H9 (cell line): ENCODE results near the gene CAND2. TPM values are rescaled to one million over a fixed set of nuclear protein-coding genes. Genes with fewer than 3 reads are reported as not detected.

Experiments
- DNase-seq: peaks from one replicate; pipeline ENCODE4 v3.0.0-alpha.2; 2017
- H2AFZ ChIP-seq: one replicate; pipeline ENCODE4 v1.6.1; 2013; ENCODE audit warnings: mild to moderate bottlenecking, low read length, control low read depth, moderate library complexity
- H2AK5ac ChIP-seq: 2 replicates; pipeline ENCODE4 v1.6.1; 2013; ENCODE audit warnings: low read length, control low read depth, mixed read lengths; ENCODE audit not compliant: insufficient read length
- H2BK120ac ChIP-seq: one replicate; pipeline ENCODE4 v1.6.1; 2013; ENCODE audit warnings: low read depth, mild to moderate bottlenecking, low read length, control low read depth, inconsistent platforms; ENCODE audit not compliant: poor library complexity, severe bottlenecking
- H2BK12ac ChIP-seq: 2 replicates; pipeline ENCODE4 v1.6.1; 2013; ENCODE audit warnings: low read length, control low read depth, mixed read lengths, low read depth; ENCODE audit not compliant: insufficient read length
- H2BK15ac ChIP-seq: 2 replicates; pipeline ENCODE4 v1.6.1; 2013; ENCODE audit warnings: low read depth, low read length, control low read depth
- H2BK20ac ChIP-seq: one replicate; pipeline ENCODE4 v1.6.1; 2013; ENCODE audit warnings: low read depth, mild to moderate bottlenecking, low read length, control low read depth, inconsistent platforms; ENCODE audit not compliant: poor library complexity, severe bottlenecking
- H2BK5ac ChIP-seq: 2 replicates; pipeline ENCODE4 v1.6.1; 2013; ENCODE audit warnings: low read length, control low read depth, mixed read lengths; ENCODE audit not compliant: insufficient read length
- H3K14ac ChIP-seq: 2 replicates; pipeline ENCODE4 v1.6.1; 2013; ENCODE audit warnings: low read length, control low read depth; ENCODE audit not compliant: insufficient read depth
- H3K18ac ChIP-seq: 2 replicates; pipeline ENCODE4 v1.6.1; 2013; ENCODE audit warnings: low read depth, mild to moderate bottlenecking, mixed read lengths, low read length, control low read depth; ENCODE audit not compliant: insufficient read length
- H3K23ac ChIP-seq: 2 replicates; pipeline ENCODE4 v1.6.1; 2013; ENCODE audit warnings: low read length, control low read depth, mixed read lengths, low read depth; ENCODE audit not compliant: insufficient read length
- H3K23me2 ChIP-seq: 2 replicates; pipeline ENCODE4 v1.6.1; 2013; ENCODE audit warnings: low read depth, mild to moderate bottlenecking, mixed read lengths, low read length, control low read depth; ENCODE audit not compliant: insufficient read length, poor library complexity, severe bottlenecking
- H3K27ac ChIP-seq: 2 replicates; pipeline ENCODE4 v1.5.1; 2013; ENCODE audit warnings: low read length, control low read depth, mixed read lengths, low read depth; ENCODE audit not compliant: insufficient read length
- H3K27me3 ChIP-seq: 2 replicates; pipeline ENCODE4 v1.6.1; 2013; ENCODE audit warnings: low read length, control low read depth, inconsistent platforms; ENCODE audit not compliant: insufficient read depth
- H3K4ac ChIP-seq: 2 replicates; pipeline ENCODE4 v1.6.1; 2013; ENCODE audit warnings: low read depth, mild to moderate bottlenecking, control low read depth, inconsistent platforms, low read length, moderate library complexity
- H3K4me1 ChIP-seq: 2 replicates; pipeline ENCODE4 v1.6.1; 2013; ENCODE audit warnings: low read length, control low read depth, inconsistent platforms; ENCODE audit not compliant: insufficient read depth
- H3K4me2 ChIP-seq: 2 replicates; pipeline ENCODE4 v1.6.1; 2013; ENCODE audit warnings: low read length, control low read depth, mixed read lengths; ENCODE audit not compliant: insufficient read length, insufficient read depth
- H3K56ac ChIP-seq: 2 replicates; pipeline ENCODE4 v1.6.1; 2013; ENCODE audit warnings: low read depth, mild to moderate bottlenecking, mixed read lengths, low read length, control low read depth; ENCODE audit not compliant: insufficient read length
- H3K79me1 ChIP-seq: 2 replicates; pipeline ENCODE4 v1.6.1; 2013; ENCODE audit warnings: low read depth, mild to moderate bottlenecking, moderate library complexity, low read length, control low read depth, inconsistent platforms; ENCODE audit not compliant: insufficient read depth, poor library complexity, severe bottlenecking
- H3K79me2 ChIP-seq: 2 replicates; pipeline ENCODE4 v1.6.1; 2013; ENCODE audit warnings: low read length, control low read depth, inconsistent platforms; ENCODE audit not compliant: insufficient read depth
- H3K9ac ChIP-seq: 2 replicates; pipeline ENCODE4 v1.6.1; 2013; ENCODE audit warnings: low read length, control low read depth, mixed read lengths; ENCODE audit not compliant: insufficient read length; ENCODE audit errors: extremely low read depth
- H3K9me3 ChIP-seq: one replicate; pipeline ENCODE4 v1.6.1; 2013; ENCODE audit warnings: low read depth, low read length, inconsistent platforms; ENCODE audit not compliant: control insufficient read depth
- H3T11ph ChIP-seq: one replicate; pipeline ENCODE4 v1.6.1; 2013; ENCODE audit warnings: mild to moderate bottlenecking, low read length, control low read depth, inconsistent platforms
- H4K20me1 ChIP-seq: one replicate; pipeline ENCODE4 v1.6.1; 2013; ENCODE audit not compliant: control insufficient read depth, insufficient read length, insufficient read depth
- H4K5ac ChIP-seq: 2 replicates; pipeline ENCODE4 v1.6.1; 2013; ENCODE audit warnings: low read depth, mild to moderate bottlenecking, mixed read lengths, low read length, control low read depth; ENCODE audit not compliant: insufficient read length
- H4K8ac ChIP-seq: replicated peaks from 2 replicates; pipeline ENCODE4 v1.6.1; 2013; ENCODE audit warnings: low read length, control low read depth, mixed read lengths, low read depth; ENCODE audit not compliant: insufficient read length
- H4K91ac ChIP-seq: 2 replicates; pipeline ENCODE4 v1.6.1; 2013; ENCODE audit warnings: low read depth, mild to moderate bottlenecking, moderate library complexity, mixed read lengths, low read length, control low read depth; ENCODE audit not compliant: insufficient read length
- H3K27ac Mint-ChIP-seq, 3 experiments: 2 replicates in 2 of 3; 3 replicates in 1 of 3; pipeline ENCODE4 v1.8.0; 2020 to 2021; ENCODE audit warnings: mixed read lengths in 3 of 3, mild to moderate bottlenecking in 1 of 3, moderate library complexity in 1 of 3
- H3K27me3 Mint-ChIP-seq: 2 replicates; pipeline ENCODE4 v1.8.0; 2021; ENCODE audit warnings: low read depth, mild to moderate bottlenecking, moderate library complexity, mixed read lengths
- H3K36me3 Mint-ChIP-seq, 3 experiments: 2 replicates in 2 of 3; 3 replicates in 1 of 3; pipeline ENCODE4 v1.8.0; 2020 to 2021; ENCODE audit warnings: low read depth in 3 of 3, mixed read lengths in 3 of 3; ENCODE audit not compliant: insufficient read depth in 1 of 3
- H3K4me1 Mint-ChIP-seq, 2 experiments: 2 replicates each; pipeline ENCODE4 v1.8.0; 2020; ENCODE audit warnings: mixed read lengths in 2 of 2
- H3K4me3 Mint-ChIP-seq, 2 experiments: 2 replicates in 1 of 2; 3 replicates in 1 of 2; pipeline ENCODE4 v1.8.0; 2020 to 2021; ENCODE audit warnings: mild to moderate bottlenecking in 2 of 2, mixed read lengths in 2 of 2, moderate library complexity in 1 of 2
- H3K9me3 Mint-ChIP-seq, 2 experiments: 2 replicates in 1 of 2; 3 replicates in 1 of 2; pipeline ENCODE4 v1.8.0; 2020; ENCODE audit warnings: mild to moderate bottlenecking in 2 of 2, mixed read lengths in 2 of 2, moderate library complexity in 1 of 2
- CTCF ChIP-seq: fragments of 200-600 bp; sonication (generic); conservative IDR thresholded peaks from 3 replicates; pipeline ENCODE4 v1.8.0; 2021; ENCODE audit warnings: antibody characterized with exemption, mild to moderate bottlenecking
- whole genome bisulfite sequencing: extraction: QIAGEN DNeasy Blood & Tissue Kit; methylation state at CpG from one replicate; pipeline ENCODE4 v1.1.7; 2013; ENCODE audit warnings: missing lambda C conversion rate, low lambda C conversion rate, mixed read lengths; ENCODE audit not compliant: insufficient read length; ENCODE audit errors: extremely low coverage; 5-methylcytosine and 5-hydroxymethylcytosine counted together
- total RNA-seq: library from RNA; stranded (reverse); gene quantifications from 2 replicates; pipeline ENCODE4 v1.2.1, GENCODE V29; 2021

Gene CAND2
- total RNA-seq, 1 experiment from 2014 or later = 10.7 TPM

GRCh38 chr3:12884186-12884680 lies 87.8 kb downstream of the CAND2 start:
- peaks cover 56% of the 10 kb centered on the region for H3K27me3 Mint-ChIP-seq

More at GRCh38 chr3:12884186-12884680, 87.8 kb downstream of the CAND2 start:
- Histone ChIP-seq H3K23me2 (no peaks in the 10 kb centered on the region), H4K5ac (no peak overlapping the region), H3T11ph (no peak overlapping the region), H3K27ac (no peak overlapping the region), H4K8ac (no peak overlapping the region), H2AFZ (no peak overlapping the region), H3K9me3 (no peaks in the 10 kb centered on the region), H2BK12ac (no peak overlapping the region), H3K4me2 (no peak overlapping the region), H3K79me2 (no peaks in the 10 kb centered on the region), H2AK5ac (no peak overlapping the region), H2BK15ac (no peak overlapping the region), H3K9ac (no peak overlapping the region), H3K14ac (no peak overlapping the region), H2BK20ac (no peak overlapping the region), H3K27me3 (peaks cover 2% of the 10 kb centered on the region; the same call in 1 of the 2 replicates), H3K4me1 (no peaks in the 10 kb centered on the region; the same call in 1 of the 2 replicates), H3K56ac (no peak overlapping the region), H3K79me1 (no peaks in the 10 kb centered on the region), H4K91ac (no peak overlapping the region), H2BK5ac (no peak overlapping the region), H4K20me1 (no peaks in the 10 kb centered on the region), H2BK120ac (no peak overlapping the region), H3K23ac (no peak overlapping the region), H3K18ac (no peak overlapping the region), H3K4ac (no peak overlapping the region)
- H3K36me3 Mint-ChIP-seq = peaks cover 0 to 4% (median 0%) of the 10 kb centered on the region in 3 experiments; a peak in 2 of 7 replicates
- no peak for DNase-seq
- peaks cover 8 to 15% of the 10 kb centered on the region in 2 experiments for H3K4me1 Mint-ChIP-seq
- no CpG with 5 or more reads among the region's 15 CpGs for WGBS
- H3K9me3 Mint-ChIP-seq = peaks cover 0 to 2% of the 10 kb centered on the region in 2 experiments; a peak in 2 of 5 replicates
- no peak; the same call in 2 of the 3 replicates for TF ChIP-seq CTCF
- no peak overlapping the region for H3K4me3 Mint-ChIP-seq
- H3K27ac Mint-ChIP-seq = no peak overlapping the region; a peak in 1 of 7 replicates

Other genes starting within 250 kb of the CAND2 start
- gene MKRN2, start 239.6 kb upstream of the CAND2 start, total RNA-seq = 17.1 and 18.1 TPM in 2 replicates
- gene RAF1, start 132.6 kb upstream of the CAND2 start, total RNA-seq = 103 and 112 TPM in 2 replicates
- gene TMEM40, start 37.4 kb upstream of the CAND2 start, total RNA-seq = not detected in 2 replicates
- gene RPL32, start 44.9 kb downstream of the CAND2 start, total RNA-seq = 1,982 and 2,021 TPM in 2 replicates